HUES48 (cell line): ENCODE results near the gene CTAGE6.
"Not testable (repeated sequence)": the region's sequence is repeated elsewhere in the genome, so short reads cannot be mapped to it uniquely, and the experiment has no call there.

Experiments
- H3K27ac ChIP-seq: one replicate; pipeline ENCODE4 v1.7.0; 2013; ENCODE audit warnings: low read depth, low read length, inconsistent platforms
- H3K27me3 ChIP-seq: 2 replicates; pipeline ENCODE4 v1.6.1; 2013; ENCODE audit warnings: mild to moderate bottlenecking, low read length; ENCODE audit not compliant: control insufficient read depth, insufficient read depth
- H3K36me3 ChIP-seq: 2 replicates; pipeline ENCODE4 v1.6.1; 2013; ENCODE audit warnings: low read length; ENCODE audit not compliant: control insufficient read depth, insufficient read depth
- H3K4me1 ChIP-seq: 2 replicates; pipeline ENCODE4 v1.6.1; 2013; ENCODE audit warnings: mild to moderate bottlenecking, low read length; ENCODE audit not compliant: control insufficient read depth, insufficient read depth
- H3K4me3 ChIP-seq: 2 replicates; pipeline ENCODE4 v1.5.1; 2013; ENCODE audit warnings: mild to moderate bottlenecking, low read depth, low read length
- H3K9ac ChIP-seq: 2 replicates; pipeline ENCODE4 v1.6.1; 2013; ENCODE audit warnings: mild to moderate bottlenecking, low read depth, low read length, moderate library complexity
- H3K9me3 ChIP-seq: 2 replicates; pipeline ENCODE4 v1.6.1; 2013; ENCODE audit warnings: low read length; ENCODE audit not compliant: control insufficient read depth, insufficient read depth

CTAGE6 gene

DNA sequence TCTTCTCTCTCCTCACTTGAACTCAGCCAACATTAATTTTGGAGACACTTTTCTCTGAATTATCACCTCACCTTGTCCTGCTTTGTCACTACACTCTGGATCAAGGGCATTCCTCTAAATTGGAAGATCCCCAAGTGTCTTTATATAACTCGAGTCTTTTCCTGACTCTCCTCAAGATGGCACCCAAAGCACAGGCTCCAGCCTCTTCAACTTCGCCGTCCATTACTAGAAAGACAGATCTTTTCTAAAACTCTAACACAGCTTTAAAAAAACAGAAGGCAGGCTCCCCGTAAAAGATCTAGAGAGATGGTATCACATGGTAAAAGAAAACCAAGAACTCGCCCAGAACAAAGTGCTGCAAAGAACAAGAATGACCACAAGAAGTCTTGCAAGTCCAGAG is 8.2 kb upstream of the CTAGE6 start:
- not testable (repeated sequence) for H3K9ac ChIP-seq, H3K9me3 ChIP-seq, H3K27me3 ChIP-seq, H3K4me3 ChIP-seq, H3K4me1 ChIP-seq, H3K36me3 ChIP-seq, H3K27ac ChIP-seq

DNA sequence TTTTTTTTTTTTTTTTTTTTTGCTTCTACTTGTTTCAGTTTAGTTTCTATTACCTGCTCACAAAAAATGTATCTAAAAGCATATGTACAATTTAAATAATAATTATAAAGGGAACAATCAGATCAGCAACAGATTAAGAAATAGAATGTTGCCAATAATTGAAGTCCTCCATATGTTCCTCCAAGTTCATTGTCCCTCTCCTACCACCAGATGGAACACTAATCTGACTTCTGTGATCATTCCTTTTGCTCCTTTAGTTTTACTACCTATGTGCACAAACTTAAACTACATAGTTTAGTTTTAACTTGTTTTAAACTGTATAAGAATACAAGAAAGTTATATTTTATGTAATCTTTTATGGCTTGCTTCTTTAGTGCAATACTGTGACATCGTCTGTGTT is 5.6 kb upstream of the CTAGE6 start:
- H3K27me3 ChIP-seq, H3K27ac ChIP-seq, H3K4me1 ChIP-seq, H3K36me3 ChIP-seq, H3K4me3 ChIP-seq, H3K9me3 ChIP-seq, H3K9ac ChIP-seq: not testable (repeated sequence)

DNA sequence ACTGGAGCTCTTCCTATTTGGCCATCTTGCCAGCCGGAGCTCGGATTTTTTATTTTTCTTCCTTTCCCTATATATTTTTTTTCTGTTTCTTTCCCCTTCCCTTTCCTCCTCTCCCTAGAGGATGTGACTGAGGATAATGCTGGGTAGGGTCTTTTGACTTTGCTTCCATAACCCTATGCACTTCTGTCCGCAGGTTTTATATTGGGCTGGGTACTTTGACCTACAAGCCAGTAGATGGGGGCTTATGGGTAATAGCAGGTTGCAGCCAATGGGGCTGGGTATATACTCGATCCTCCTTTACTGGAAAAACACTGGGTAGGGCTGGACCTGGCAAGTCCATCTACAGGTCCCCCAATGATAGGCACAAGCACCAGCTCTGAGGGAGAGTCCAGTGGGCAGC is 12.2 kb downstream of the CTAGE6 start:
- not testable (repeated sequence) for H3K9me3 ChIP-seq, H3K9ac ChIP-seq, H3K4me3 ChIP-seq, H3K36me3 ChIP-seq, H3K4me1 ChIP-seq, H3K27me3 ChIP-seq, H3K27ac ChIP-seq

DNA sequence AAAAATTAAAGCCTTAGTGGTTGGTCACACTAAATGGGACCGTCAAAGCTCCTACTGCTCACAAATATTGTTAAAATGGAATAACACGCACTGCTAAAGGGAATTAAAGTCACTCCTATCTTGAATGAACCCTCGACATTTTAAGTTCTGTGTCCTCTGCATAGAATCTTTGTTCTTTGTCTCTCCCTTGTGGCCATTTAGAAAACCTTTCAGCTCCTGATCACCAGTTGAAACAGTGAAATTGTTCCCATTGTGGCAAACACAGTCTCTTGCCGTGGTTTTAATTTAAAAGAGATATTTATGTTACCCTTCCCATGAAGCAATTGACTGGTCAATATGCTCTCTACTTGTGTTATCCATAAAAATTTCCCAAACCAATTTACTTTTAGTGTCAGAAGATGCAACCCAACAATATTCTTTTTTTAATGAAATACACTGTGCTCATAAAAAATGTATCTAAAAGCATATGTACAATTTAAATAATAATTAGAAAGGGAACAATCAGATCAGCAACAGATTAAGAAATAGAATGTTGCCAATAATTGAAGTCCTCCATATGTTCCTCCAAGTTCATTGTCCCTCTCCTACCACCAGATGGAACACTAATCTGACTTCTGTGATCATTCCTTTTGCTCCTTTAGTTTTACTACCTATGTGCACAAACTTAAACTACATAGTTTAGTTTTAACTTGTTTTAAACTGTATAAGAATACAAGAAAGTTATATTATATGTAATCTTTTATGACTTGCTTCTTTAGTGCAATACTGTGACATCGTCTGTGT is 20.3 kb downstream of the CTAGE6 start:
- H3K4me3 ChIP-seq, H3K9ac ChIP-seq, H3K36me3 ChIP-seq, H3K27me3 ChIP-seq, H3K27ac ChIP-seq, H3K9me3 ChIP-seq, H3K4me1 ChIP-seq: not testable (repeated sequence)

DNA sequence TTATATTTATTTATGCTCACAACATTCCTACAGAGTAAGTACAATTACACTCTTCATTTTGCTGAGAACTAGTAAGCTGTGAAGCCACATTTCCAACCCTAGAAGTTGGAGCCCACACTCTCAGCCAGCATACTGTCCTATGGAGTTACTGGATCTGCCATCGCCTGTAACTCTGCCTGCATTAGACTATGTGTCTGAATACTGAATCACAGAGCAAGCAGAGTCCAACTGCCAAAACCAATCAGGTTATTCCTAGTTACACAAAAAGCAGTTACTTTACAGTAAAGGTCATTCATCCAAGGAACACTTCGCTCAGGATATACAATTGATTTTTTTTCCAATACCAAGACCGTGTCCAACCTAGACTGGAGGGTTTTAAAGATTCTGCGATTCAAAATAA is 21.5 kb downstream of the CTAGE6 start:
- no peak overlapping the region for H3K4me3 ChIP-seq

DNA sequence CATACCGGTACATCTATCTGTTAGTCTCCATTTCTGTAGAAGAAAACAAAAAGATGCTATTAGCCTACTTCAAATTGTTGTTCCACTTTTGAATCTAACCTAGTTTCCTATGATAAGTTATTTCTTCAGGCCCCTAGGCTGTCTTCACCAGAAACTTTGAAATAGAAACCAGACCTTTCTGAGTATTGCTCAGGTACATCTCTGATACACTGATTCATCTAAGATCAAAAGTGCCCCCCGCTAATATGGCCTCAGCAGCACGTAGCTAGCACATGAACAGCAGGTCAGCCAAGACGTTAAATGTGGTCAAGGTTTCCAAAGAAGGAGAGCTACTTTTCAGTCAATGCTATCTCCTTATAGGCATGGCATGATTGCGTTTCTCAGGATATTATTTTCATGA is 23.6 kb downstream of the CTAGE6 start:
- Histone ChIP-seq H3K4me3 (no peak overlapping the region), H3K36me3 (no peaks in the 10 kb centered on the region), H3K27me3 (no peaks in the 10 kb centered on the region), H3K9me3 (no peaks in the 10 kb centered on the region), H3K27ac (no peak overlapping the region), H3K4me1 (no peaks in the 10 kb centered on the region), H3K9ac (no peak overlapping the region)

More for the DNA sequence above, 21.5 kb downstream of the CTAGE6 start:
- Histone ChIP-seq H3K27ac (no peak overlapping the region), H3K9ac (no peak overlapping the region), H3K36me3 (no peaks in the 10 kb centered on the region), H3K4me1 (no peaks in the 10 kb centered on the region), H3K9me3 (no peaks in the 10 kb centered on the region), H3K27me3 (no peaks in the 10 kb centered on the region)

DNA sequence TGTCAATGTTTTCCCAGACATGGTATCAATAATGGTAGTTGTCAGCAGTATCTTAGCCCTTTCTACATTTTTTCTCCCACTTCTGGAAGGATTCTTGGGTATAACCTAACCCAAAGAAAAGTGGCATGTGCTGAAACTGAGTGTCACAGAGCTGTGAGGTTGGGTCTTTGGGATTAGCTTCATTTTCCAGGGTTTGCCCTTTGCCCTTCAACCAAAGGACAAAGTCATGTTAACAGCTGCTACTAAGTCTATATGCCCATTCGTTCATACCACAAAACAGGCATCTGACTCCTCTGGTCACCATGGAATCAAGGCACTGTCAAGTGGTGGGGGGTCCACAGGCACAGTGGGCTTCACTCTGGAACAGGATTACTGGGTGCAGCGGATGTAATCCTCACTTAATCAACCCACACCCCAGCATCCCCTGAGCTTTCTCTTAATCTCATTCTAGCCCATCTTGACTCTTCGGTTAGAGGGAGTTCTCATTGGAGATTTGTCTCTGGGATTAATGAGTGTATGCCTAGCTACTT is 29.1 kb downstream of the CTAGE6 start:
- H3K9me3 ChIP-seq, result no peaks in the 10 kb centered on the region
- no peak overlapping the region for H3K4me3 ChIP-seq
- no peaks in the 10 kb centered on the region for H3K27me3 ChIP-seq
- no peak overlapping the region for H3K27ac ChIP-seq
- H3K9ac ChIP-seq, result no peak overlapping the region
- no peaks in the 10 kb centered on the region for H3K36me3 ChIP-seq
- H3K4me1 ChIP-seq, result no peaks in the 10 kb centered on the region

DNA sequence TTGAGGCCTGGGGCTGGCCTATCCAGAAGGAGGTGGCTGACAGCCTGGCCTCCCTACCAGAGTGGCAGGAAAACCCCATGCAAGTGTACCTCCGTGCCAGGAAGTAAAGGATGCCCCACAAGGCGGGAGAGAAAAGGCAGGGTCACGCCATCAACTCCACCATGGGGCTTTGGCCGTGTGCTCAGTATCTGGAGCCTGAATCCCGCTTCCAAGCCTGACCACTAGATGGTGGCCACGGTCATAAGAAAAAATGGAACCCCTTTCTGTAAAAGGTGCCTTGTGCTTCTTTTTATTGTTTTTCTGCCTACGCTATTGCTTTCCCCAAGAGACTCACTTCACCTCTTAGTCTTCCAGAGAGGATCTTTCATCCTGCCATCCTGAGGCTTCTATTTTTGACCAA is 29.9 kb downstream of the CTAGE6 start:
- H3K27ac ChIP-seq, H3K36me3 ChIP-seq, H3K4me3 ChIP-seq: not testable (repeated sequence)

DNA sequence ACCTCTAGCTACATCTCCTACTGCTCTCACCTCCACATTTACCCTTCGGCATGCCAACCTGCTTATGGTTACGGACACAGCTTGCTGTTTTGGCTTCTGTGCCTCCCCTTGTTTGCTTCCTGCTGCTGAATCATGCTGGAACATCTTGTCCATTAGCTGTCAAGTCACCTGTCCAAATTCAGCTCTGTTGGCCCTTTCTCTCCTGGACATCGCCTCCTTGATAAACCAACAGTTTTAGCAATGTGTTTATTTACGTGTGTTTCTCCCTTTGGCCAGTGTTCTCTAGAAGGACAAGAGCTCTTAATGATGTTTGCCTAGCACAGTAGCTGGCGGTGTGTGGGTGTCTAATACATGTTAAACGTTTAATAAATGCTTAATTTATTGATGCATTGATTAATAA is 31.4 kb downstream of the CTAGE6 start:
- not testable (repeated sequence) for H3K9me3 ChIP-seq, H3K9ac ChIP-seq, H3K27me3 ChIP-seq, H3K4me1 ChIP-seq, H3K36me3 ChIP-seq, H3K4me3 ChIP-seq, H3K27ac ChIP-seq

More for the DNA sequence above, 29.9 kb downstream of the CTAGE6 start:
- not testable (repeated sequence) for H3K9ac ChIP-seq, H3K9me3 ChIP-seq, H3K27me3 ChIP-seq, H3K4me1 ChIP-seq

DNA sequence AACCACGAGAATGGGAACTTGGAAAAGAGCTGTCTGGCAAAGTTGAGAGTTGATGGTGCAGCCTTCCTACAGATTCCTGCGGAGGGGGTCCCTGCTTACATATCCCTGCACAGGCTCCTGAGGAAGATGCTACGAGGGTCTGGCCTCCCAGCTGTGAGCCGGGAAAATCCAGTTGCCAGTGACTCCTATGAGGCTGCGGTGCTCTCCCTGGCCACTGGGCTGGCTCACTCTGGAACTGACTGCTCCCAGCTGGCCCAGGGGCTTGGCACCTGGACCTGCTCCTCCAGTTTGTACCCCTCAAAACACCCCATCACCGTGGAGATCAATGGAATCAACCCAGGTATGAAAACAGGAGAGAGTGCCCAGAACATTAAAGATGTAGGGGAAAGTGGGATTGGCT is 37.2 kb downstream of the CTAGE6 start:
- H3K36me3 ChIP-seq, H3K27me3 ChIP-seq, H3K4me1 ChIP-seq, H3K27ac ChIP-seq, H3K4me3 ChIP-seq, H3K9me3 ChIP-seq, H3K9ac ChIP-seq: not testable (repeated sequence)

DNA sequence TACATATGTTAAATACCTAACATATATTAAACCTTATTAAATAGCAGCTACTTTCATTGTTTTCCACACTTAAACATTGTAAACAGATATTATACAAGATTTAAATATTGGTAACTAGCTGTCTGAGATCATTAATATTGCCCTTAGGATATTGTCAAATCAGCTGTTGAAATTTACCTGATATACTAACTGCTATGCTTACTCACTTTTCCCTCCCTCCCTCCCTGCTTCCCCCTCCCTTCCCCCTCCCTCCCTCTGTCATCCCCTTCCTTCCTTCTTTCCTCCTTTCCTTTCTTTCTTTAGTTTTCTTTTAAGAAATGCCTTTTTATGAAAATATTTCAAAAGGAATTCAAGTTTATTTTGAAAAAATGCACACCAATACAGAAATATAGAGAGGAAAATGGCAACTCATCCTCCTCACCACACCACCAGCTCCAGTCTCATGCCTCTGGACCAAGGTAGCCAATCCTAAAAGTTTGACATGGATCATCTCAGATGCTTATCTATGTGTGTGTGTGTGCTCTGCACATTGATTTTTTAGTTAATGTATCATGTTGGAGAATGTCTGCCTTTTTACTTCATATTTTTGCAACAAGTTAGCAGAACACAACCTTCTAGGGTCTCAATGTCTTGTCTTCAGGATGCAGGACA is 41.8 kb downstream of the CTAGE6 start:
- H3K4me1 ChIP-seq, H3K36me3 ChIP-seq, H3K9ac ChIP-seq, H3K27ac ChIP-seq, H3K4me3 ChIP-seq, H3K9me3 ChIP-seq, H3K27me3 ChIP-seq: not testable (repeated sequence)
